Endothelial cell of umbilical vein (primary cell): ENCODE data around the gene KCNJ4.

ENCODE experiments used
- POLR2A ChIP-seq: IDR thresholded peaks from 2 replicates; pipeline ENCODE4 v1.6.1; 2012; ENCODE audit warnings: low read depth, mild to moderate bottlenecking, control low read depth, low read length
- TF ChIP-seq, protein P1 (sequence below), 2 donors: IDR thresholded peaks; 1 replicate in 1 of 2; 2 replicates in 1 of 2; pipeline ENCODE4 v1.5.1; 2011; ENCODE audit warnings: low read length in 2 of 2, mild to moderate bottlenecking in 2 of 2, moderate library complexity in 2 of 2, control low read depth in 1 of 2, inconsistent platforms in 1 of 2, low read depth in 1 of 2; ENCODE audit not compliant: insufficient read depth in 1 of 2; ENCODE audit errors: extremely low read depth in 1 of 2

DNA sequence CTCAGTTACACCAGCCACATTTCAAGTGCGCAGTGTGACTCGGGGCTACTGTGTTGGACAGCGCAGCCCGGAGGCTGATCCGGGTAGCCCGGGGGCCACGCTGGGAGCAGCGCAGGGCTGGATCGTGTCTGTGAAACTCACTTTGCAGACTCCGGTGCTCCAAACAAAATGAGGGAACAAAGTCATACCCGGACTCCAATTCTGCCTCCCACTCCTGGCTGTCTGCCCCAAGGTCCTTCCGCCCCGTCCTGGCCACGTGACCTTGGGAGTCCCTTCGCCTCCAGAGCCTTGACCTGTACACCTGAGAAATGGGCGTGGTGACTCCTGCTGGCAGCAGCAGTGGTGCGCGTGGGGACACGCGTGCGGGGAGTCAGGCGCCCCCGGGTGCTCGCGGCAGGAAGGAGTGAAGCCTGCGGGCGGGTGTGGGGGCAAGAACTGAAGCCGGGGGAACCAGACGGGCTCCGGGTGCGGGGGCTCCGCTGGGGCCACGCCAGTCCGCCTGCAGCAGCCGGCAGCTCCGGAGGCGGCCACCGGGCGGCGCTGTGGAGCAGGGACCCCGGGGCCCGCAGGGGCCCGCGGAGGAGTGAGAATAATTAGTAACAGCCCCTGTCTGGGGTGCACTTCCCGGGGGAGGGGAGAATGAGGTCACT lies 42.4 kb downstream of the KCNJ4 start:
- TF ChIP-seq, protein P1, sequence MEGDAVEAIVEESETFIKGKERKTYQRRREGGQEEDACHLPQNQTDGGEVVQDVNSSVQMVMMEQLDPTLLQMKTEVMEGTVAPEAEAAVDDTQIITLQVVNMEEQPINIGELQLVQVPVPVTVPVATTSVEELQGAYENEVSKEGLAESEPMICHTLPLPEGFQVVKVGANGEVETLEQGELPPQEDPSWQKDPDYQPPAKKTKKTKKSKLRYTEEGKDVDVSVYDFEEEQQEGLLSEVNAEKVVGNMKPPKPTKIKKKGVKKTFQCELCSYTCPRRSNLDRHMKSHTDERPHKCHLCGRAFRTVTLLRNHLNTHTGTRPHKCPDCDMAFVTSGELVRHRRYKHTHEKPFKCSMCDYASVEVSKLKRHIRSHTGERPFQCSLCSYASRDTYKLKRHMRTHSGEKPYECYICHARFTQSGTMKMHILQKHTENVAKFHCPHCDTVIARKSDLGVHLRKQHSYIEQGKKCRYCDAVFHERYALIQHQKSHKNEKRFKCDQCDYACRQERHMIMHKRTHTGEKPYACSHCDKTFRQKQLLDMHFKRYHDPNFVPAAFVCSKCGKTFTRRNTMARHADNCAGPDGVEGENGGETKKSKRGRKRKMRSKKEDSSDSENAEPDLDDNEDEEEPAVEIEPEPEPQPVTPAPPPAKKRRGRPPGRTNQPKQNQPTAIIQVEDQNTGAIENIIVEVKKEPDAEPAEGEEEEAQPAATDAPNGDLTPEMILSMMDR (IDR thresholded peaks at IDR 0.05; ENCODE audit: extremely low read depth in 1 of 2, insufficient read depth in 1 of 2, low read depth in 1 of 2, low read length in 2 of 2), result peak; percentile 74 to 87
- TF ChIP-seq POLR2A, result no peak
